CD4-positive, CD25-positive, alpha-beta regulatory T cell (primary cell): ENCODE results near the gene EPYC. TPM values are rescaled to one million over a fixed set of nuclear protein-coding genes. Genes with fewer than 3 reads are reported as not detected.

ENCODE experiments used
- ATAC-seq, 2 donors: fragments of 150-1000 bp; cut with Tn5 transposase; one replicate each; pipeline ENCODE4 v1.10.0; 2021; ENCODE audit warnings: low read depth in 2 of 2, moderate number of reproducible peaks in 2 of 2, moderate library complexity in 1 of 2
- DNase-seq, 3 donors: peaks; one replicate each; pipeline versions ENCODE4 v3.0.0 to v3.0.0-alpha.2; 2012 to 2022; ENCODE audit warnings: mixed read lengths in 1 of 3
- H3K27ac ChIP-seq: one replicate; pipeline ENCODE4 v1.7.0; 2013; ENCODE audit warnings: mild to moderate bottlenecking, low read length; ENCODE audit not compliant: insufficient read depth, poor library complexity, severe bottlenecking
- H3K27me3 ChIP-seq: one replicate; pipeline ENCODE4 v1.7.0; 2013; ENCODE audit warnings: low read length; ENCODE audit not compliant: control insufficient read depth, insufficient read depth
- H3K36me3 ChIP-seq: one replicate; pipeline ENCODE4 v1.7.0; 2013; ENCODE audit warnings: mild to moderate bottlenecking, low read length, moderate library complexity; ENCODE audit not compliant: control insufficient read depth, insufficient read depth
- H3K4me1 ChIP-seq: 2 replicates; pipeline ENCODE4 v1.7.0; 2013; ENCODE audit warnings: mild to moderate bottlenecking, low read length; ENCODE audit not compliant: insufficient read depth, control insufficient read depth, poor library complexity, severe bottlenecking
- H3K4me3 ChIP-seq: one replicate; pipeline ENCODE4 v1.7.0; 2013; ENCODE audit warnings: low read depth, mild to moderate bottlenecking, low read length, moderate library complexity
- H3K9me3 ChIP-seq, 2 experiments: 1 replicate in 1 of 2; 2 replicates in 1 of 2; pipeline ENCODE4 v1.7.0; 2013; ENCODE audit warnings: low read length in 2 of 2, mild to moderate bottlenecking in 1 of 2, moderate library complexity in 1 of 2; ENCODE audit not compliant: control insufficient read depth in 2 of 2
- H3K27ac Mint-ChIP-seq, 3 donors: one replicate each; pipeline ENCODE4 v1.8.0; 2020 to 2022; ENCODE audit warnings: mild to moderate bottlenecking in 3 of 3, mixed read lengths in 3 of 3, moderate library complexity in 2 of 3
- H3K27me3 Mint-ChIP-seq: one replicate; pipeline ENCODE4 v1.8.0; 2022; ENCODE audit warnings: mild to moderate bottlenecking, mixed read lengths
- H3K36me3 Mint-ChIP-seq: one replicate; pipeline ENCODE4 v1.8.0; 2020; ENCODE audit warnings: mixed read lengths
- H3K4me1 Mint-ChIP-seq, 4 donors: one replicate each; pipeline ENCODE4 v1.8.0; 2020 to 2022; ENCODE audit warnings: mixed read lengths in 4 of 4, mild to moderate bottlenecking in 1 of 4
- H3K4me3 Mint-ChIP-seq, 4 donors: one replicate each; pipeline ENCODE4 v1.8.0; 2020 to 2022; ENCODE audit warnings: mild to moderate bottlenecking in 4 of 4, mixed read lengths in 4 of 4, moderate library complexity in 3 of 4
- H3K9me3 Mint-ChIP-seq, 7 donors: one replicate each; pipeline ENCODE4 v1.8.0; 2020 to 2022; ENCODE audit warnings: mixed read lengths in 7 of 7, mild to moderate bottlenecking in 3 of 7, moderate library complexity in 2 of 7
- polyA plus RNA-seq, 4 donors: library from polyadenylated mRNA; unstranded; fragments of 300-500 nt; fragmentation: Illumina TruSeq; gene quantifications; one replicate each; pipeline ENCODE4 v1.2.3, GENCODE V29; 2021
- total RNA-seq: library from RNA; stranded (reverse); gene quantifications from one replicate; pipeline ENCODE4 v1.2.3, GENCODE V29; 2022

The EPYC gene
- total RNA-seq (not detected), polyA plus RNA-seq (not detected)

DNA sequence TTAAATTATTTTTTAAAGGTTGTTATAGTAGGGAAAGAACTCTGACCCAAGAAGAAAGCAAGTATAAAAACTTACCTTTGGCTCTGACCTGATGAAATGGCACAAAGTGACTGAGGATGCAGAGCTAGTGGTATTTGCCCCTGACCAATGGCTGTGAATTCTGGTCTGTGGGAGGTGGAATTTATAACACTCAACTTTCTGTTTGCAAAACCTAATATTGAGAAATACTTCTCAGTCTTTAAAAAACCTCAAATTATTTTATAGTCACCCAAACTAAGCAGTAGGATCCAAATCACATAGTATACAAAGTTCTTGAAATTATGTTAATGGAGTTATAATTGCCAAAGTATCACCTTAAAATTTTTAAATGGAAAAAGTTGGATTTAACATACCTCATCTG lies at the start of gene EPYC:
Gene EPYC (minus strand): TSS at position 101 of the 400 bp plus-strand sequence. CDS start 2,407 bp downstream, outside the sequence.
- H3K4me1 ChIP-seq: peaks cover 8% of the 10 kb centered on the region
- no peak within 1 kb of the TSS for H3K27ac ChIP-seq
- Mint-ChIP-seq H3K36me3 (no peaks in the 10 kb centered on the region), H3K27me3 (peaks cover 4% of the 10 kb centered on the region), H3K4me3 (no peak within 1 kb of the TSS), H3K4me1 (peaks cover 13 to 24% (median 20%) of the 10 kb centered on the region in 4 donors), H3K27ac (no peak within 1 kb of the TSS), H3K9me3 (peaks cover 0 to 2% (median 0%) of the 10 kb centered on the region in 7 donors)
- DNase-seq: no peak
- no peaks in the 10 kb centered on the region for H3K9me3 ChIP-seq
- H3K27me3 ChIP-seq: no peaks in the 10 kb centered on the region
- no peaks in the 10 kb centered on the region for H3K36me3 ChIP-seq
- no peak for ATAC-seq
- no peak within 1 kb of the TSS for H3K4me3 ChIP-seq

DNA sequence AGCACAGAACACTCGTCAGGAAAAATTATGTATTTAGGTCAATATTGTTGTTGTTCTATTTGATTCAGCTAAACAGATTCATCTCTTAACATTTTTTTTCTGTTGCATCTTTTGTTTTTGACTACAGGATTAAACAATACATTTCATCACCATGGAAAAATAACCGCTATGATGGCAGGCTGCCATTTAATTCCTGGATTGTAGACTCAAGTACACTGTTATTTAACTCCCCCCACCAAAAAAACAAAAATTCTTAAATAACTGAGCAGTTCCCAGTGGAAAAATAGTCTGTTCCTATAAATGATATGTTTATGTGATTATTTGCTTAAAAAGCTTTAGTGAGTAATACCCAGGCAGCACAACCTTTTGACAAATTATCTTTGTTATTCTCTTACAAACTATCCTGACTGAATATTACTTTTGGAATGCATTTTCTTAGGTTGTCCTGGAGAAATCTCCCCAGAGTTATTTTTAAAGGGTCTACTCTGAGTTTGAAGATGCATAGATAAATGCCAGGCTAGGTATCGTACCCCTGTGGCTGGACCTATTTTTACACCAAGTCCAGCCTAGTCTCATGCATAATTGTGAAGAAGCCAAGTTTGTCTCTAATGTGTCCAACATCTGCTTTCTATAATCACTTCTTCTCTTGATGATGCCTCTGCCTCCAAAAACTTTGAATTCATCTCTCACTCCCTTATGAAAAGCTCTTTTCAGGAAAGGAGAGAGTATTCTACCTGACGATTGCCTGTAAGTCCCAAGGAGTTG lies 49.4 kb upstream of the EPYC start:
- Histone ChIP-seq H3K27ac (no peak overlapping the region), H3K27me3 (no peaks in the 10 kb centered on the region), H3K9me3 (no peaks in the 10 kb centered on the region), H3K4me3 (no peak overlapping the region), H3K4me1 (no peaks in the 10 kb centered on the region), H3K36me3 (no peaks in the 10 kb centered on the region)
- DNase-seq (no peak), ATAC-seq (no peak)
- Mint-ChIP-seq H3K27ac (no peak overlapping the region), H3K4me1 (no peaks in the 10 kb centered on the region), H3K9me3 (no peaks in the 10 kb centered on the region), H3K27me3 (no peaks in the 10 kb centered on the region), H3K36me3 (no peaks in the 10 kb centered on the region), H3K4me3 (no peak overlapping the region)

DNA sequence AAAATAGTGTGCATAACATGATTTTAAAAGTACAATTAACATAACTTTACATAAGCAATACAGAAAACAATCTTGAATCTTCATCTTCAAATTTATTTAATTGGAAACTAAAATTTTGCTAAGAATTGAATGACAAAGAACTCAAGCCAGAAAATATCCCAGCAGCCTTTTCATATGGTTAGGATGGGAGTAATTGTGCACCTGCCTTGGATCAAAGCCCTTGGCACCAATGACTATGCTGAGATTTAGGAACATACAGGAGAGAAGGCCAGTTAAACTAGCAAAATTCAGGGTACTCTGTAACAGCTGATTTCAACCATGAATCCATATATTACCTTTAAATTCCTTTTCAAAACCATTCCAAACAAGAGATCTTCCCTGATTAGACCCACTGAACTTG lies 47.3 kb upstream of the EPYC start:
- Mint-ChIP-seq H3K4me3 (no peak overlapping the region), H3K27ac (no peak overlapping the region), H3K4me1 (no peaks in the 10 kb centered on the region), H3K9me3 (no peaks in the 10 kb centered on the region), H3K27me3 (no peaks in the 10 kb centered on the region), H3K36me3 (no peaks in the 10 kb centered on the region)
- no peaks in the 10 kb centered on the region for H3K9me3 ChIP-seq
- DNase-seq: no peak
- no peak overlapping the region for H3K27ac ChIP-seq
- no peaks in the 10 kb centered on the region for H3K36me3 ChIP-seq
- H3K4me1 ChIP-seq: no peaks in the 10 kb centered on the region
- no peak for ATAC-seq
- no peak overlapping the region for H3K4me3 ChIP-seq
- no peaks in the 10 kb centered on the region for H3K27me3 ChIP-seq

DNA sequence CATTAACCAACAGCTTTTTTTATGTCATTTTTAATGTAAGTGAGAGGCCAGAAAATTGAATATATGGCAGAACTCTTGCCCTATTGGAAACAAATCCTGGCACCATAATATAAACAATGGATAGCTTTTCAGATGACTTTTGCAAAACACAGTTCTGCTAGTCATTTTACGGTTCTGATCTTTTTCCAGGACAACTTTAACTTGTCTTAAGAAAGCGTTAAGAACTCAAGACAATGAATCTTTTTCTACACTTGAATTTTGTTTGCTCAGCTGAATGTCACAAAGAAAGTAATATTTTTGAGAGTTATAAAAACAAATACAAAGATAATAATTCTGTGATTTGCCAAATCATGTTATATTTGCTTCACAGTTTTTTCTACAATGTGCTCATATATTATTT lies 39.8 kb upstream of the EPYC start:
- Mint-ChIP-seq H3K27me3 (no peaks in the 10 kb centered on the region), H3K36me3 (no peaks in the 10 kb centered on the region), H3K4me3 (no peak overlapping the region), H3K9me3 (peaks cover 0 to 1% (median 0%) of the 10 kb centered on the region in 7 donors), H3K4me1 (no peaks in the 10 kb centered on the region), H3K27ac (no peak overlapping the region)
- ATAC-seq (no peak), DNase-seq (no peak)
- no peak overlapping the region for H3K4me3 ChIP-seq
- no peaks in the 10 kb centered on the region for H3K9me3 ChIP-seq
- no peaks in the 10 kb centered on the region for H3K36me3 ChIP-seq
- H3K27me3 ChIP-seq: no peaks in the 10 kb centered on the region
- no peak overlapping the region for H3K27ac ChIP-seq
- no peaks in the 10 kb centered on the region for H3K4me1 ChIP-seq

DNA sequence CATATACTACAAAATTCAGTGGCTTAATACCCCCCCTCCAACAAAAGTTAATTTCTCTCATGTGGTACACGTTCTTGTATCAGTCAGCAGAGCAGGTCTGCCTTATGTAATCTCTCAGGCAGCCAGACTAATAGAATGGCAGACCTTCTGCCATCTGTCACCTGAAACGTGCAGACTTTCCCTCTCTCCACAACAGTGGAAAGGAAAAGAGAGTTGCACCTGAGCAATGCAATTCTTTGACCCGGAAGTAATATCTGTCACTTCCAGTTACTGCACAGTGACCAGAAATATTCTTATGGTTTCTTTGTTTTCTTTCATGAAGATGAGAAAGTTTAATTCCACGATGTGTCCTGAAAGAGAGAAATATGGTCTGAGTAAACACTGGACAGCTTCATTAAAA lies 38.6 kb upstream of the EPYC start:
- peaks cover 0 to 1% (median 0%) of the 10 kb centered on the region in 7 donors for H3K9me3 Mint-ChIP-seq
- H3K36me3 Mint-ChIP-seq: no peaks in the 10 kb centered on the region
- ATAC-seq: no peak
- no peaks in the 10 kb centered on the region for H3K27me3 ChIP-seq
- no peaks in the 10 kb centered on the region for H3K27me3 Mint-ChIP-seq
- no peak overlapping the region for H3K27ac ChIP-seq
- no peaks in the 10 kb centered on the region for H3K4me1 ChIP-seq
- no peaks in the 10 kb centered on the region for H3K9me3 ChIP-seq
- H3K36me3 ChIP-seq: no peaks in the 10 kb centered on the region
- no peak for DNase-seq
- no peak overlapping the region for H3K27ac Mint-ChIP-seq
- no peaks in the 10 kb centered on the region for H3K4me1 Mint-ChIP-seq
- no peak overlapping the region for H3K4me3 Mint-ChIP-seq
- H3K4me3 ChIP-seq: no peak overlapping the region

GRCh38 chr12:91040096-91040755 lies 35.5 kb upstream of the EPYC start:
- no peak overlapping the region for H3K4me3 Mint-ChIP-seq
- no peak overlapping the region for H3K27ac Mint-ChIP-seq
- Histone ChIP-seq H3K36me3 (no peaks in the 10 kb centered on the region), H3K9me3 (no peaks in the 10 kb centered on the region), H3K4me1 (no peaks in the 10 kb centered on the region), H3K4me3 (no peak overlapping the region), H3K27me3 (no peaks in the 10 kb centered on the region), H3K27ac (no peak overlapping the region)
- ATAC-seq: no peak
- no peaks in the 10 kb centered on the region for H3K27me3 Mint-ChIP-seq
- no peaks in the 10 kb centered on the region for H3K9me3 Mint-ChIP-seq
- no peaks in the 10 kb centered on the region for H3K36me3 Mint-ChIP-seq
- no peak for DNase-seq
- H3K4me1 Mint-ChIP-seq: no peaks in the 10 kb centered on the region

DNA sequence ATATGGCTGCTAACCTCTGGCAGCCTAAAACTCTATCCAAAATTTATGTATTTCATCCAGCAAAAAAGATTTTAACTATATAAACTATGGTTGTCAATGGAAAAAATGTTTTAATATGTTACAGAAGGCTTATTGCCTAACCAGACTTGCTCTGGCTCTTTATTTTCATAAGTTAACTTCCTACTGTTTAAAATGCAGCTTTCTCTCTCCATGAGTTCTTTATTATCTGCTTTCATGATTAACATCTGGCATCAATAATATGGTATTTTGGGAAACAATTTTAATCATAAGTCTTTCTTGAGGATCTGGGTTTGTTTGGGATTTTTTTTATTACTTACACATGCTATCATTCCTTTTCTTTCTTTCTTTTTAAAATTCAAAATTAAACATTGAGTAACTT lies 32.5 kb upstream of the EPYC start:
- Histone ChIP-seq H3K9me3 (no peaks in the 10 kb centered on the region), H3K4me3 (no peak overlapping the region), H3K4me1 (no peaks in the 10 kb centered on the region), H3K27me3 (no peaks in the 10 kb centered on the region), H3K36me3 (no peaks in the 10 kb centered on the region), H3K27ac (no peak overlapping the region)
- H3K27ac Mint-ChIP-seq: no peak overlapping the region
- DNase-seq (no peak), ATAC-seq (no peak)
- no peaks in the 10 kb centered on the region for H3K36me3 Mint-ChIP-seq
- H3K4me1 Mint-ChIP-seq: no peaks in the 10 kb centered on the region
- H3K9me3 Mint-ChIP-seq: no peaks in the 10 kb centered on the region
- no peaks in the 10 kb centered on the region for H3K27me3 Mint-ChIP-seq
- H3K4me3 Mint-ChIP-seq: no peak overlapping the region

- DNase-seq: no peak
- no peaks in the 10 kb centered on the region for H3K27me3 Mint-ChIP-seq
- H3K36me3 ChIP-seq: no peaks in the 10 kb centered on the region
- no peak overlapping the region for H3K27ac ChIP-seq
- no peaks in the 10 kb centered on the region for H3K36me3 Mint-ChIP-seq
- no peaks in the 10 kb centered on the region for H3K4me1 Mint-ChIP-seq
- H3K27me3 ChIP-seq: no peaks in the 10 kb centered on the region
- no peaks in the 10 kb centered on the region for H3K4me1 ChIP-seq
- no peaks in the 10 kb centered on the region for H3K9me3 Mint-ChIP-seq
- H3K9me3 ChIP-seq: no peaks in the 10 kb centered on the region
- no peak overlapping the region for H3K4me3 Mint-ChIP-seq
- no peak overlapping the region for H3K27ac Mint-ChIP-seq
- no peak overlapping the region for H3K4me3 ChIP-seq
- no peak for ATAC-seq
Observed at GRCh38 chr12:91033251-91033650, 28.5 kb upstream of the EPYC start.
